NCI-H146 (cell line): Measurements from ENCODE around the gene ANTXR2.
"Not testable (repeated sequence)": the region's sequence is repeated elsewhere in the genome, so short reads cannot be mapped to it uniquely, and the experiment has no call there.

ENCODE experiments used
- DNase-seq: peaks from one replicate; lab custom pipeline; 2025; lab: John Stamatoyannopoulos, UW

The ANTXR2 gene

DNA sequence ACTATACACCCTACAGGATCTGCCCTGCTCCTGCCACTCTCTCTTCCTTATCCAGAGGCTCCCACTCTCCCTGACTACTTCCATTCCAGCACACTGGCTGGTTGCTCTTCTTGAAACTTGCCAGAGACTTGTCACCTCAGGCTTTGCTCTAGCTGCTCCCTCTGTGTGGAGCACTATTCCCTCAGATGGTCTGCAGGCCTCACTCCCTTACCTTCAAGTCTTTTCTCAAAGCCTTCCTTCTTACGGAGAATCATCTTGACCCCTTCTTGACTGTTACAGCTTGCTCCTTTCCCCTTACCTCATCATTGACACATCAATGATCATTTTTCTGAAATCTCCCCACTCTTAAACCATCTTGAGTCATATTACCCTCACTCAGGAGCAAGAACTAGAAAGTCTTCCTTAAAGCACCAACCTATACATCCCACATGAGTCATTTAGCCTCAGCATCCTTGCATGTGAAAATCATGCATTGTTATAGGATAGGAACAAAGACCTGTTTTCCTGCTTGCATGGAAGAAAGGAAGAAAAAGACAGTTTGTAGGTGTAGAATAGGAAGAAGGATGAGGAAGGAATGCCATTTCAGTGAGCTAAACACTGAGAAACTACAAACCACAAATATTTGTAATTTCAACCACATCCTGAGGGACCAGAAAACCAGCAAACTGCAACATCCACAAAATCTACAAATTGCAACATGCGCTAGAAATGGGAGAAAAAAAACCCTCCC lies 55.7 kb downstream of the ANTXR2 start:
- DNase-seq, result no peak

DNA sequence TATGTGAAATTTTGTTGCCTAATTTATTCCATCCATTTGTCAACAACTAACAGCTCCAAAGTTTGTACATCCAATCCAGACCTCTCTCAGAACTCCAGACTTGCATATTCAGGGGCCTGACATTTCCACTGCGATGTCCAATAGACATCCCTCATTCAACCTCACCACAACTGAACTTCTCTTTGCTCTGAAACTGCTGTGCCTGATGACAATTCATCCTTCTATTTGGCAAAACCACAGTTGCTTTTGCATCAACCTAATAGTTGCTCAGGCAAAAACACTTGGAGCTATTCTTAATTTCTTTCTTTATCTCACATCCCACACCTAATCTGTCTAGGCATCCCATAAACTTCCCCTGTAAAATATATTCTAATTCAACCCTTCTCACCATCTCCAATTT lies 56.5 kb downstream of the ANTXR2 start:
- DNase-seq, result no peak

DNA sequence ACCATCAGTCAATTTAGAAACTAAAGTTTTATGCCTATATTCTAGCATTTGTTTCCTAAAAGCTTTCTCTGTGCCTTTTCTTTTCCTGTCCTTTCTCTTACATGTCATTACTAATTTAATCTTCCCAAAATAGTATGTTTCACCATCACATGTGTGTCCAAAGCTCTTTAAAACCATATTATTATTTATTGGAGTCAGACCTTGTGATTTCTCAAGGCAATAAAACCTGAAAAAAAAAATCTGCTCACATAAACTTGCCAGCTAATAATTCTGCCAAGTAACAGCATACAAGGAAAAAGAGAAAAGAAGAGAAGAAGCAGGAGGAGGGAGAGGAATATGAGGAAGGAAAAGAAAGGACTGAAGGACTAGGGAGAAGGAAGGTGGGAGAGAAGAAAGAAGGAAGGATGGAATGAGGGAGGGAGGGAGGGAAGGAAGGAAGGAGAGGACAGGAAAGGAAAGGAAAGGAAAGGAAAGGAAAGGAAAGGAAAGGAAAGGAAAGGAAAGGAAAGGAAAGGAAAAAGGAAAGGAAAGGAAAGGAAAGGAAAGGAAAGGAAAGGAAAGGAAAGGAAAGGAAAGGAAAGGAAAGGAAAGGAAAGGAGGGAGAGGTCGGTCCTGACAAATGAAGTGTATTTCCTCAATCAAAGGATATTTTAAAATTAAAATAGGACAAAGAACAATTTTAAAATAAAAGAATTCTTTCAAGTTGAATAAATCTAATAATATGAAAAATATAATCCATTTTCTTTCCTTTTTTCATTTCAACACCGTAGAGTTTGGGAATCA lies 57.4 kb downstream of the ANTXR2 start:
- no peak for DNase-seq

DNA sequence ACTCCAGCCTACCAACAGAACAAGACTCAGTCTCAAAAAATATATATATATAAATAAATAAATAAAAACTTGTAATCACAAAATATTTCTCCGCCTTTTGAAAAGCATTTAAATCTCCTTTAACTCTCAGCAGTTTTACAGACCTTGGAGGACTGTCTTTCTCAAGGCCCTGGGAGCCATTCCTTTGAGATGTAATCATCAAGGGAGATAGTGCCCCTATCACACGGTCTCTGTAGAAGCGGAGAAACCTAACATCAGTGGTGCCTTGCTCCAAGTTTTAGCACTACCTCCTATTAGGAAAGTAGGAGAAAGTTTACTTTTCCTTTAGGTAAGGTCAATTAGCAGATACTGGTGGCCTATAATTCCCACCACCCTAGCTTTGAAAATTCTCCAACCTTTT lies 58.5 kb downstream of the ANTXR2 start:
- no peak for DNase-seq

DNA sequence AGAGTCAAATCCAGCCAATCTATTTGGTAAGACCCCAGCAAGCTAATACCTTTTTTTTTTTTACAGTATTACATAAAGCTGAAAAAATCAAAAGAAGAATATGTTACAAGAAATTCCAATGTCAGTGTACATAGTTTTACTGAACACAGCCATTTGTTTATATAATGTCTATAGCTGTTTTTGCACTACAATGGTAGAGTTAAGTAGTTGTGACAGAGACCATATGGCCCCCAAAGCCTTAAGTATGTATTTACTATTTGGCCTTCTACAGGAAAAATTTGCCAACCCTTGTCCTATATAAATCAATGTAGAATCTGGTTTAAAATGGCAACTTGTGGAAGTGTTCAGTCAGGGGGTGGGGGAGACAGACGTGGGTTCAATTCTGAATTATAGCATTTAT lies 60.7 kb downstream of the ANTXR2 start:
- DNase-seq, result no peak

DNA sequence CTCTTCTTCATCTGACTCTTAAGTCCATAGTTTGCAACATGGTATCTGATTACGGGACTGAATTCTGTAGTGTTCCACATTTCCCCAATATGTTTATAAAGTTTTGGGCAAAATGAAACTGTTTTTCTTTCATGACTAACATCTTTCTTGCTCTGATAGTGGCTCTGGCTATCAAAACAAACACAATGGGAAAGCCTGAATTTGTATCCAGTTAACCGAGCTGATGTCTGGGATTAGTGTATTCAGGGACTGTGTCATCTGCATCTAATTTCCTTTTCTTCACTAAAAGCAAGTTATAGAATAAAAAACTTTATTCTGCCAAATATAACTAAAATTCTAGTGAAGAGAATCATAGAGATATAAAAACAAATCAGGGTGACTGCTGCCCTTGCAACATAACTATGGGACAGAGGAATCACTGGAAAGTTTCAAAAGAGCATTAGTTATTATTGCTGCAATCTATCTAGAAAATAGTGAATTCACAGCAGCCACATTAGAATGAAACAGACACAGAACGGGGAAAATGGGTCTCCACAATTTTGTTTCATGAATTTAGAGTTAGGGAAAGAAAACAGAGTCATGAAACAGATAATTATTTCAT lies 61.3 kb downstream of the ANTXR2 start:
- DNase-seq, result no peak

GRCh38 chr4:80010316-80010715 lies 62.7 kb downstream of the ANTXR2 start:
- DNase-seq, result no peak

DNA sequence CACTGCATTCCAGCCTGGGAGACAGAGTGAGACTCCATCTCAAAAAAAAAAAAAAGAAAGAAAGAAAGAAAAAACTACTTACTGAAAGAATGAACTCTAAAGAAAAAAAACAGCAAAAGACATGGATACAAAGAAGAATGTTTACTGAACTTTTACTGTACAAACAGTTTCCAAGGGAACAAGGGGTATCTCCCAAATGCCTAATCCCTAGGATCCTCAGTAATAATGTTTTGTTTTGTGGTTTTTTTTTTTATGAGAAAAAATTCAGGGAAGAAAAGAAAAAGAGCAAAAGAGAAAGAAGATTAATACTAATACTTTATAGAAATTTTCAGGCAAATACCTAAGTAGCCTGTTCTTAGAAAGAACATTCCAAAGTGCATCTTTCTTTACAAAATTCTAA lies 63.2 kb downstream of the ANTXR2 start:
- no peak for DNase-seq

GRCh38 chr4:80008971-80009370 lies 64.1 kb downstream of the ANTXR2 start:
- DNase-seq, result no peak

DNA sequence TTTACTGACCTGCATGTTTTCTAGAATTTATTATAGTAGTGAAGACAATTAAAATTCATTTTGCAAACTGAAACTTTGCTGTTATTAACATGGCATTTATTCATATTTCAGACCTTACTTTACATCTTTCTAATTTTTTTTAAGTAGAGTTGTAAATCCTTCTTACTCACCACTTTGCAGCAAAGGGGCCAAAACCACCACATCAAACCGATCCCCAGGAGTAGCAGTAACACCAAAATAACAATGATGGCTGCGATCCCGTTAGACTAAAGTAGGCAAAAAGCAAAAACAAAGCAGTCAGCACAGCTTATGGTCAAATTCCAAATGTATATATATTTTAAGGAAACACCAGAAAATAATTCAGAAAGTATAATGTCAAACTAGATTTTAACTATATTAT lies 64.7 kb downstream of the ANTXR2 start:
- DNase-seq, result no peak

DNA sequence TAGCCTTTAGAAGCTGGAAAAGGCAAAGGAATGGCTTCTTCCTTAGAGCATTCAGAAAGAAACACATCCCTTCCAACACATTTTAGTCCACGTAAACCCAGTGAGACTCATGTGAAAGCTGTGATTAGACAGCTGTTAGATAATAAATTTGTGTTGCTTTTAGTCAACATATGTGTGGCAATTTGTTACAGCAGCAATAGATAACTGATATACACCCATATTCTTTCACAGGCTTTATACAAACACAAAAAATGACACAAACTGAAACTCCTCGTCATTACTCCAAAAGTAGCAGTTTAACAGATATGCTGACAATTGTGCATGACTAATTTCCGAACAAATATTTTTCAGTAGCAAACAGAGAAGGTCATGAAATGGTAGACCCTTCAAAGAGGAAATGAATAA lies 65.3 kb downstream of the ANTXR2 start:
- peak; percentile 22 for DNase-seq

DNA sequence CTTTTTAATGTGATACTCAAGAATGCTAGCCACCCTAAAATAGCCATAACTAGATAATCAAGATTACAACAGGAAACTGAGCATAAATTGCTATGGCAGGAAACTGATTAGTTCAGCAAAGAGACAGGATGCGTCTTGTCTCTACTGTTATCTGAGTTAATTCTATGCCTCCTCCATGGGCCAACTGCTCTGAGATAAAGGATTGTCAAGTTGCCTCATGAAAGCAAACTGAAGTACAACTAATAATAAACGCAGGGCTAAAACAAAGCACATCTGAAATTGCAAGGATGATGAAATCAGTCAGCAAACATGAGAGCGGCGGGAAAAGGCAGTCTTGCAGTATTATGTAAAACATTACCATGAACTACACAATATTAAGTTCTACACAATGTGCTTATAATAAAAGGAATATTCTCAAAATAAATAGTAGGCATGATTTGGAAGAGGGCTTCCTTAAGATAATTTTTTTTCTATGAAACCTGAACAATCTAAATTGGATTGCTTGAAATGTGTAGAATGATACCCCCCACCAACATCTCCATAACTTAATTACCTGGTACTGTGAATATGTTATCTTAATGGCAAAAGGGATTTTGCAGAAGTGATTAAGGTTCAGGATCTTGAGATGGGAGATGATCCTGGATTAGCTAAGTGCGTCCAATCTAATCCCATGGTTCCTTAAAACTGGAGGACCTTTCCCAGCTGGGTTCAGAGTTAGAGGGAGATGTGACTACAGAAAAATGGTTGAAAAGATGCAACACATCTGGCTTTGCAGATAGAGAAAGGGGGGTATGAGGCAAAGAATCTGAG lies 65.9 kb downstream of the ANTXR2 start:
- peak; percentile 72 for DNase-seq

GRCh38 chr4:80005863-80006262 lies 67.2 kb downstream of the ANTXR2 start:
- DNase-seq, result no peak

DNA sequence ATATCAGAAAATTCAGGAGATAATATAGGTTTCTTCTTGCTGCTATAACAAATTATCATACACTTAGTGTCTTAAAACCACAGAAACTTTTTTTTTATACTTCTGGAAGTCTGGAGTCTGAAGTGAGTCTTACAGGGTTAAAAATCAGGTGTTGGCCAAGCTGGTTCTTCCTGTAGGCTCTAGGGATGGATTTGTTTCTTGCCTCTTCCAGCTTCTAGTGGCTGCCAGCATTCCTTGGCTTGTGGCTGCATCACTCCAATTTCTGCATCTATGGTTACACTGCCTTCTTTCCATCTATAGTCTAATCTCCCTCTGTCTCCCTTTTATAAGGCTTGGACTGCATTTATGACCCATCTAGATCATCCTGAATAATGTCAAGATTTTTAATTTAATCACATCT lies 68.7 kb downstream of the ANTXR2 start:
- no peak for DNase-seq

GRCh38 chr4:80002559-80002958 lies 70.5 kb downstream of the ANTXR2 start:
- DNase-seq, result not testable (repeated sequence)

GRCh38 chr4:79999048-79999447 lies 74.0 kb downstream of the ANTXR2 start:
- DNase-seq, result not testable (repeated sequence)

DNA sequence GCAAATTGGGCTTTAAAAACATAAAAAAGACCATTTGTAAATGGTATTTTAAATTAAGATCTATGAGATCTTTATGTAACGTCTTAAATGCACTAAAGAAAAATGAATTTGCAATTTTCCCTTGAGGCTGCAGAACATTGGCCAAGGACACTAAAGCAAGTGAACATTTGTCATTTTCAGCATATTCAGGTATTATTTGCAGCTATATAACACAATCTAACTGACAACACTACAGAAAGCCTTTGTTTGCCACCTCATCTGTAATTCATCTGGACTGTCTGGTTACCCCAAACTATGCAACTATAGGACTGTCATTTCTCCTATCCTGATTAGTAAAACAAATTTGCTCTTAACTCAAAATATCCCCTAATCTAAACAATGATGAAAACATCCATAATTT lies 74.8 kb downstream of the ANTXR2 start:
- DNase-seq, result no peak

DNA sequence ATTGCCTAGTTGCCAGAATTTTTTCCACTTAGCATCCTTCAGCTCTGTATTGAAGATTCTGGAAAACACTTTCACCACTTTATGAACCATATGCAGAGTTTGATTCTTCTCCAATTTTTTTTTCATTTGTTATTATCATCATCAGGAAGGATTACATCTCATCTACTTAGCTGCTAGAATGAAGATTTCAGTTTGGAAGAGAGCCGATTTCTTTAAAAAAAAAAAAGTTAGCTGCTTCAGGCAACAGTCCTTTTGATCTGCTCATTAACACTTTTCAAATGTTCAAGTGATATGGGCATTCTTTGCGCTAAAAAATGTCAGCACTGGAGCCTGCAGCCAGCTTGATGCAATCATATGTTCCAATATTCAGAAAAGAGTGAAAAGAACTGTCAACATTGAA lies 76.2 kb downstream of the ANTXR2 start:
- DNase-seq, result no peak

DNA sequence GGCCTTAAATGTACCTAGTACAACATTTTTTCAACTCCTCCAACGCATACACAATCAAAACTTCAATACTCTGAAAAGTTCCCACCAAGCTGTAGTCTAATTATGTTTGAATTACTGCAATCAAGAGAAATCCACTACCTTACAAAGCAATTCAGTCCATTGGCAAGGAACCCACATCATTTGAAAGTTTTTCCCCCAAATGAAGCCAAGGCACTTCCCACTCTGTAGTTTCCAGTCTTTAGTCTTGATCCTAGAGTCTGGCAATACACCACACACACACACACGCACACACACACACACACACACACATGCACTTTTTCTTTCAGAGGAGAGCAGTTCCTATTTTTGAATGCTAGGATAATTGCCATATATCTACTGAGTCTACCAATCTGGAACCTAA lies 79.6 kb downstream of the ANTXR2 start:
- no peak for DNase-seq

DNA sequence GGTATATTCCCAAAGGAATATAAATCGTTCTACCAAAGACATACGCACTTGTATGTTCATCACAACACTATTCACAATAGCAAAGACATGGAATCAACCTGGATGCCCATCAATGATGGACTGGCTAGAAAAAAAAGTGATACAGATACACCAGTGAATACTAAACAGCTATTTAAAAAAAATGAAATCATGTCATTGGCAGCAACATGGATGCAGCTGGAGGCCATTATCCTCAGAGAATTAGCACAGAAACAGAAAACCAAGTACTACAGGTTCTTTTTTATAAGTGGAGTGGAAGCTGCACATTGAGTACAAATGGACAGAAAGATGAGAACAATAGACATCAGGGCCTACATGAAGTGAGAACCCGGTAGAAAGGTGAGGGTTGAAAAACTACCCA lies 81.4 kb downstream of the ANTXR2 start:
- DNase-seq, result no peak

- DNase-seq, result not testable (repeated sequence)
Measured at GRCh38 chr4:79991100-79991499, 81.9 kb downstream of the ANTXR2 start.

- no peak for DNase-seq
Measured at GRCh38 chr4:79987401-79987800, 85.6 kb downstream of the ANTXR2 start.
